ENCODE measurements around the gene PPP1R18.

The PPP1R18 gene

DNA sequence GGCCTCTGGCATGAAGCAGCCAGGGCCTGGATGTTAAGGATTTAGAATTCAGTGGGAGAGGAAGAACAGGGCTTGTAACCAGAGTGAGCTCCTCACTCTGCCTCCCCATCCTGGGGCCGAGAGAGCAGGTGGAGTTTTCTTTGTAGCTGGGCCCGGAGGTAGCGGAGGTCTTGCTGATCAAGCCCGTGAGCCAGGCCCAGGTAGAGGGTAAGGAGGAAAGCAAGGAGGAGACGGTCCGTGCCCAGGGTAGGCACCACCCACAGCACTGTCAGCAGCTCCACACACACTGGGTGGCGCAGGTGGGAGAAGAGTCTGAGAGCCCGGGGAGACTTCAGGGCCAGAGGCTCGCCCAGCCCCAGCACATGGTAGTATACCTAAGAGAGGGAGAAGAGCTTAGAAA, 2.1 kb upstream of the PPP1R18 start:
- DNase-seq: peak; percentile 30

DNA sequence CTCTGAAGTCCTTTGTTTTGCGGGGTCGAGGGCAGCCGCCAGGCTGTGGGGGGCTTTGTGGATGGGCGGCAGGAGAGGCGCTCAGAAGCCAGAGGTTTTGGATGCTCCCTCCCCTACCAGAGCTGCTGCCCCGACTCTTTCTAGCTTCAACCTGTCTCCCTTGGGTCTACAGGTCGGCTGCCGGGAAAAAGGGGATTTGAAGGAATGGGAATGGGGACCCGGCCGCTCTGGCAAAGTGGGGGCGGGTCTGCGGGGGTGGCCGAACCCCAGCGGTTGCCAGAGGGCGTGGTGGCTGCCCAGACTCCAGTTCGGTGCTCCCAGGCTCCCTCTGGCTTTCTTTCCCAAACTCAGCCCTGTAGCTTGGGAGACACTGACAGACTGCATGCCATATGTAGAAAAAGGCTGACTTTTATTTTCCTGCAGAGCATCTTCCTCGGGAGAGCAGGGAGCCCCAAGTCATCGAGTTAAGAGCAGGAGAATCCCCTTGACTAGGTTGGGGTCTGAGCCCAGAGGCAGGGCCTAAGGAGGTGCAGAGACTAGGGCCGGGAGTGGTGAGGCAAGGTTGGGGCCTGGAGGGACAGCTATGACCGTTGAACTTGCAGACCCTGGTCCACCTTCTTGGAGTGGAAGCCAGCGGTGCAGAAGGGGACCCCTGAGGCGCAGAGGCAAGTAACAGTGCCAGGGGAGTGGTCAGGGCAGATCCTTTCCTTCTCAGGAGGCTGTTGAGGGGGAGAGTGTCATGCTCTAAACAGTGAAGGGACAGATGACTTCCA, 1.4 kb upstream of the PPP1R18 start:
- no peak for DNase-seq

DNA sequence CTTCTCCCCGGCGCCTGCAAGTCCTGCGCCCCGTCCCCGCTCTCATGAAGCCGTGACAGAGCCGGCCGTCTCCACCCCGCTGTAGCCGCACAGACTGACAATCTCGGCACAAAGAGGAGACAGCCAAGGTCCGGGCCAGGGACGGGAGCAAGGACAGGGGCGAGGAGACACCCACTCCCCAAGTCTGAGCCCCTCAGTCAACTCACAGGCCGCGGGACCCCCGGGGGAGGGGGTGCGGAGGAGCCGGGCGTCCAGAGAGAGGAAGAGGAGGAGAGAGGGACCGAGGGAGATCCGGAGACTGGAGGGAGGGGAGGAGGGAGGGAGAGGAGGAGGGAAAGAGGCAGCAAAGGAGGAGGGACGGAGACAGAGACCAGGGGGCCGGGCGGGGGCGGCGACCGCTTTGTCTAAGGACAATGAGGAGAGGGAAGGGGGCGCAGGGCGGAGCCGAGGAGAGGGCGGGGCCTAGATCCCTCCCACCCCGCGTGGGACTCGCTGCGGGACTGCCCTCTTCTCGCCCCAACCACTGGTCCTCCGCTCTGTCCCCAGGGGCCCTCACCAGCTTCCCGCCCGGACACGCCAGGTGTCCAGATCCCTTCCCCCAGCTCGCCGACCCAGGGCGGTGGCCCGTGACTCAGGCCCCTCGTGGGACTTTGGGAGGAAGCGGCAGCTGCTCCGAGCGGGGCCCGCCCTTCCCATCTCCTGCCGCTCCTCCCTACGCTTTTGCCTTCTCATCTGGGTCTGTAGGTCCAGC, 638 bp upstream of the PPP1R18 start:
- peak; percentile 84 for DNase-seq

DNA sequence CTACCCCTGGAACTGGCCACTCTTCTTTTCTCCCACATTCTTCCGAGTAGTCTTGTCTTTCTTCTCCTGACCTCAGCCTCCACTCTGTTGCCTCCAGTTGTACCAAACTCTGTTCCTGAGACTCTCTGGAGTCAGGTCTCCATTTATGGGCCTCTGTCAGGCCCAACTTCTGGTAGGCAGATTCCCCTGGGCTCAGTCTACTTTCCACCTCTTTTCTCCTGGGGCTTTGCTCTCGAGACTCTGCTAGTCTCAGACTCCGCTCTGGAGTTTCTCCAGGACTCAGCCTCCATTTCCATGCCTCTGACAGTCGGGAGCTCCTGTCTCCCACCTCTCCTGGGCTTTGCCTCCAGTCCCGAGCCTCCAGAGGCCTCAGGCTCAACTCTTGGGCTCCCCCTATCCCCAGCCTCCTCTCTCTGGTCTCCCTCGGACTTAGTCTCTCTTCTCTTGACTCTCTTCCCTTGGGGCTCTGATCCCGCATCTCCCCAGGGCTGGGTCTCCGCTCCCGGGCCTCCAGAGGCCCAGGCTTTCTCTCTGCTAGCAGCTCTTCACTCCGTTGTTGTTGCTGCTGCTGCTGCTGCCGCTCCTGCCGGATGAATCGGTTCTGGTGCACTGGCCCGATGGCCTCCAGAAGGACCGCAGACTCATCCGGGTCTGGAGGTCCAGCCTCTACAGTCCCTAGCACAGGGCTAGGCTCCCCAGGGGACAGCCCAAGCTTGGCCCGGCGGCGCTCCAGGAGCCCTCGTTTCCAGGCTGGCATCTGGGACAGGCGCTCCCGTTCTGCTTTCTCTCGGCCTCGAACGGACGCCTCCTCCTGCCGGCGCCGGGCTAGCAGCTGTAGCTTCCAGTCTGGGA, 1.1 kb downstream of the PPP1R18 start:
- DNase-seq: peak; percentile 54

DNA sequence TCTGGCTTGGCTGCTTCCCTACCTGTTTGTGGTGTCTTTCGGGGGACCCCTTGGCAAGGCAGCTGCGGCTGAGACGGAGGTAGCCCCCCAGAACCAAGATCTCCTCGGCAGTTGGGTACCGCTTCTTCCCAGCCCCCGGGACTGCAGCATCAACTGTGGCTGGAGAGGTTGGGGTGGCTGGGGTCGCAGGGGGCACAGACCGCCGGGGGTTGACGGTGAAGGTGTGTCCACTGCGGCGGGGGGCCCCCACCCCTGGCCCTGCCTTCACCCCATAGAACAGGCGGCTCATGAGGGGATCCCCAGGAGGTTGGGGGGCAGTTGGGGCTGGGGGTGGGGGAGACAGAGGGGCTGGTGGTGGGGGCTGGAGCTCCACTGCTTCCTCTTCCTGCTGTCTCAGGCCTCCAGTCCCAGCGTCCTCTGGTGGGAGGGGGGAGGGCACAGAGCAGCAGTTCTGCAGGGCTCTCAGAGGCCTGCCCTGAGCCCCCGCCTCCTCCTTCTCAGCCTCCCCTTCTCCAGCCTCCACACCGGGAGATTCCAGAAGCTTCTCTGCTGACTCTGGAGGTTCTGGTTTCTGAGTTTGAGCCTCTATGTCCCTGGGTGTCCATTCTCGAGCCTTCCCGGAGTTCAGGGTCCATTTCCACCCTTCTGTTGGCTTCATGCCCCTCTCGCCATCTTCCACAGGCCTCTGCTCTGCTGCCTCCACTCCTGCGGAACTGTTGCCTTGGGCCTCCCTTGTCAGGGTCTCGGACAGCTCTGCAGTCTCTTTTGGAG, 1.9 kb downstream of the PPP1R18 start:
- DNase-seq: peak; percentile 77

DNA sequence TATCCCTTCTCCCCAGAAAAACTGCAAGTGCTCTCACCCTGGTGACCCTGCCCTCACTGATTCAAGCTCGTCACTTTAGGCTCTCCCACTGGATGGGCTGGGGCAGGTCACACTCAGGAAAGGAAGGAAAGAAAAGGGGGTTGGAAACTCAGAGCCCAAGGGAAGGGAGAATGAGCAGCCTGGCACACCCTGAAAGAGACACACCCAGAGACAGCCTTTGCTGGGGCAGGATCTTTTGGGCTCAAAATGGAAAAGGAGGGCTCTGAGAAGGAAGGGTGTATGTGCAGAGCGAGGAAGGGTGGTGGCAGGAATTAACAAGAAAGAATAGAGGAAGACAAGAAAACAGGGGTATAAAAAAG, 2.5 kb downstream of the PPP1R18 start:
- no peak for DNase-seq

DNA sequence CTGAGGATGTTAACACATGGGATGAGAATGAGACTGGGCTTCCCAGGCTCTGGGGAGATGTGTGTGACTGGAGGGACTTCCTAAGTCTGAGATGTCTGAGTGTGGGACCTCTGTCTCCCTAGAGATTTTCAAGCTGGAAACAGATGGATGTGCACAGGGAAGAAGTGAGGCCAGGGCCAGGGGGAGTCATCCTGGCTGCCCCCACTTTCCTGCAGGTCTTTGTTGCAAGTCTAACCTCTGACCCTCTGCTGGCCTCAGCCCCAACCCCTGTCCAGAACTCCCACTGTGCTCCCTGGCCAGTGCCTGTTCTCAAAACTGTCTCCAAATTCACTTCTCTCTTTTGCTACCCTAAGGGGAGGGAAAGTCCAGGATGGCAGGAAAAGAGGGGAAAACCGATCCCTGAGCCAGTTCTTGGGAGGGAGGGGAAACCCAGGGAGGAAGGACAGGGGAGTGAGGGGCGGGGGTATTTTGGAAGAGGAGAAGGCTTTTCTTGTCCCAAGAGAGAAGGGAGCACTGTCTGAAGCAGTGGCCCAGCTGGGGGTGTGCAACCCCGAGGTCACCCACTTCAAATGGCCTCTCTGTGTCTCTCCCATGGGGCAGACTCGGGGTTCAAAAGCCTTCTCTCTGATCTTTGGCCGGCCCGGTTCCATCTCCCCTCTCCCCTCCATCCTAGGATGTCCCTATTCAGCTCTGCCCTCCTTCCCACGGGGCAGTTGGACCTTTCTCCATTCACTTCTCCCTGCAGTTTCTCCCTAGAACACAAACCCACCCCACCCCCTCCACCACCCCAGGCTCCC, 3.1 kb downstream of the PPP1R18 start:
- peak; percentile 26 for DNase-seq

DNA sequence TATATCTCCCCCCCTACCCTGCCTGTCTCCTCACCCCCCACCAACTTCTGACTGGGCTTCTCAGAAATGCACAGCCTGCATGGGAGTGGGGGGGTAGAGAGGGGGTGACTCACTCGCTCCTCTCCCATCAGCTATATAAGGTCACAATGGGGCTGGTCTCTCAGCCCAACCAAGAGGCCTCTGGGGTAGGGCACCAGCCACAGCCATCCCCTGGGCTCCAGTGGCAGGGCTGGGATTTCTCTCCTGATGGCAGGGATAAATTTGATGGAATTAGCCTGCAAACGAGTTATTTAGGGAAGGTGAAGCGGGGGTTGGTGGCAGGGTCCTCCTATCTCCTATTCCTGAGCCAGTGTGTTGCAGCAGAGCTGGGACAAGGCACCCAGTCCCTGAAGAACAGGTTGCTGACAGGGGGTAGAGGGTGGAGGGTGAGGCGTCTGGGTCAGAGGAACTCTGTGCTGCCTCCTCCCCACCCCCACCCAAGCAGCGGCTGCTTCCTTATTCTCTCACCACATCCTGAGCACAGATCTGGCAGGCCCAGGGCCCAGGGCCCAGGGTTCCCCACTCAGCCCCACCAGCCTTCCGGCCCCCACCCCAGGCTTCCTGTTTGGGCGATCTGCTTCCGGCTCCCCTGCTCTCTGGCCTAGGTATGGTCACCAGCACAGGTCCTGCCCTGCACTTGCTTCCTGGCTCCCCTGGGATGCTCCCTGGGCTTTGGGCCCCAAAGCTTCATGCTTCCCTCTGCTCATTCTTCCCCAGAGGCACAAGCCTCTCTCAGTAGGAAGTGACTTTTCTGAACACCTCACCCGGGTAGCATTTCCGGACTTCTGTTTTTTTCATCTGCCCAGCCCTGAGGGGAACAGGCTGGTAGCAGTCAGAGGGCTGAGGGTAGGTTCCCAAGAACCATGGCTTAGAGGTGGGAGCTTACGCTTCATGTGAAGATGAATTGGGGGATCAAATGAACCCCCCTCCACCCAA, 4.0 kb downstream of the PPP1R18 start:
- DNase-seq: peak; percentile 94

DNA sequence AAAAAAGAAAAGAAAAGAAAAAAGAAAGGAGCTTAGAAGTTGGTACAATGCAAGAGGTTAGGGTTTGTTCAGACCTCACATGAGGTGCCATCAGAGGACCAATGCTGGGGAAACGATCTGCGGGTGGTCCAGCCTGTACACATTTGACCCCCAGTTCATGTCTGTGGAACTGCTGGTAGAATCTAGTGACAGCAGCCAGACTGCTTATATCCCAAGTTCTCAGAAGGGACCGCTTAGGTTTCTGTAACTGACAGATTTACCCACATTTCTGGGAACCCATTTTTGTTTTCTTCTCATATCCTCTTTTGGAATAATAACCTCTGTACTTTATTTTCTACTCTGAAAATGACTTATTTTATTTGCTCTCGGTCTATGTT, 4.7 kb downstream of the PPP1R18 start:
- DNase-seq: peak; percentile 29

DNA sequence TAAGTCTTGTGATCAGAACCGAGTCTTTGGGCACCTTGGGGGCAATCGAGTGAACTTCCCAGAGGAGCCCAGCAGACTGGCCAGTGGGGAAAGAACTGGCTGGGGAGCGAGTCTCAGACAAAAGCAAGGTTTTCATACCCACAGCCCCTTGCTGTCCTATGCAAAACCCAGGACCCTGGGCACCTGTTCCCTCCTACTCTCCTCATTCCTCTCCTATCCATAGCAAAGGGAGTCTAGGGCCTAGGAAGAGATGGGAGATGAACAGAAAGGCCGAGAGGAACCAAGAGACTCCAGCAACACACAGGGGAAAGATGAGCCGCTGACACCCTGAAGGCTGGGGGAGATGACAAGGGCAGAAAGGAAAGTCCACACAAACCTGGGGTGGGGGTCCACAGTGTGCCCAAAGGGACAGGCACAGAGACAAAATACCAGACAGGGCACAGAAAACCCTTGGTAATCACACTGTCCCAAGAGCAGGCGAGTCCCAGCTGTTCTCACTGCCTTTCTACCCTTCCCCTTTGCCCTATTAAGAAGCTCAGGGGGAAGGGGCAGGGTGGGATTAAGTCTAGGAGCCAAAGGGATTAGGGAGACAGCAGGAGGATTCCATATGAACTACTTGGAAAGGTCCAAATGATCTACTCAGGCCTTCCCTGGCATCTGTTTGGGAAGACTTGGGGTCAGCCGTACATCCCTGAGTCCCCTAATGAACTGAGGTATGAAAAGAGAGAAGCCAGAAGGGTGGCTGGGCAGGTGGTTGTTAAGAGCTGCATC, 6.5 kb downstream of the PPP1R18 start:
- DNase-seq: no peak

DNA sequence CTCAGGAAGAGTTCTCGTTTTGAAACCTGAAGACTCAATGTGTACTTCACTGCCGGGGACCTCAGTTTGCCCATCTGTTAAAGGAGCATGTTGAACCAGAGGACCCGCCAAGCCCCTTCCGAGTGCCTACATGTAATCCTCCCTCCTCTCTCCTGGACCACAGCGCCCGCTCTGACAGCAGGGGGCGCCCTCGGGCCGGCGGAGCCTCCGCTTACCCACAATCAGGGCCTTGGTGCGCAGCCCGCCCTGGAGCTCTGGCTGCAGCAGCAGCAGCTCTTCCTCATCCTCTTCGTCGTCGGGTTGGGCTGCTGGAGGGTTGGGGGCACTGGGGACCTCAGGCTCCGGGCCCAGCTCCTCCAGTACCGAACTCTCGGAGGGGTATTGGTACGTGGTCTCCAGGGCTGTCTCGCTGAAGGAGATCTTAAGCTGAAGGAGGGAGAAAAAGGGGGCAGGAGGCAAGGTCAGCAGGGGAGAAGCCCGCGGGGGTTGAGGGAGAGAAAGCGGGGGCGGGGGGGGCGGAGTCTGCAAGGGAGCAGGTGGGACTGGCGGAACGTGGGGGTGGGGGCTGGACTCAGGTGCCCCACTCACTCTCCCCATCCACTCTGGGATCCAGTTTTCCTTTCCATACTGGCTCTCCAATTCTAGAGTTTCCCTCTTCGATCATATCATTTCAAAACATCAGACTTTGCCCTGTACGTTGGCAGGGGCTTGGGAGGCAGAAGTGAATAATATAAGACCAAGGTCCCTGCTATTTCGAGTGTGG, 7.3 kb downstream of the PPP1R18 start:
- peak; percentile 94 for DNase-seq

DNA sequence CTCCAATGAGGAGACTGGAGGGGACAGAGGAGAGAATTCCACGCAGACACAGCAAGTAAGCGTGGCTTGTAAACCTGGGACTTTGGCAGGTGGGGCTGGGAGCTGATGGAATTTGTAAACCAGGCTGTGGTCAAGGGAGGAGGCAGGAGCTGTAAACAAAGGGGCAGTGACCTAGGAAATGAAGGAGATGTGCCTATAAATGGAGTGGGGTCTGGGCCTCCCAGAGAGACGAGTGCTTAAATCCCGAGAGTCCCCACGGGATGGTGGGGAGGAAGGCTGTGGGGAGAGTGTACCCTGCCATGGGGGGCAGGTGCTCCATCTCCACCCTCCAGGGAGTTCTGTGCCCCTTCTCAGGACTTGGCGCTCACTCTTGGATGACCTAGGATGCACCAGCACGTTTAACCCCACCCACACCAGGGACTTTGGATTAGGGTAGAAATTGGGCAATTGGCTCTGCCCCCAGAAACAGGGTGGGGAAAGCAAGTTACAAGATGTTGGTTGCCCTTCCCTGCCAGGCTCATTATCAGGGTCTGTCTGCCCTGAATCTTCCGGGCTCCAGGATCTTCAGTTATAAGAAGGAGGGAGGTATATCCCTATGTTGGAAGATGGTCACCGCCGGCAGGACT, 9.7 kb downstream of the PPP1R18 start:
- DNase-seq: no peak

DNA sequence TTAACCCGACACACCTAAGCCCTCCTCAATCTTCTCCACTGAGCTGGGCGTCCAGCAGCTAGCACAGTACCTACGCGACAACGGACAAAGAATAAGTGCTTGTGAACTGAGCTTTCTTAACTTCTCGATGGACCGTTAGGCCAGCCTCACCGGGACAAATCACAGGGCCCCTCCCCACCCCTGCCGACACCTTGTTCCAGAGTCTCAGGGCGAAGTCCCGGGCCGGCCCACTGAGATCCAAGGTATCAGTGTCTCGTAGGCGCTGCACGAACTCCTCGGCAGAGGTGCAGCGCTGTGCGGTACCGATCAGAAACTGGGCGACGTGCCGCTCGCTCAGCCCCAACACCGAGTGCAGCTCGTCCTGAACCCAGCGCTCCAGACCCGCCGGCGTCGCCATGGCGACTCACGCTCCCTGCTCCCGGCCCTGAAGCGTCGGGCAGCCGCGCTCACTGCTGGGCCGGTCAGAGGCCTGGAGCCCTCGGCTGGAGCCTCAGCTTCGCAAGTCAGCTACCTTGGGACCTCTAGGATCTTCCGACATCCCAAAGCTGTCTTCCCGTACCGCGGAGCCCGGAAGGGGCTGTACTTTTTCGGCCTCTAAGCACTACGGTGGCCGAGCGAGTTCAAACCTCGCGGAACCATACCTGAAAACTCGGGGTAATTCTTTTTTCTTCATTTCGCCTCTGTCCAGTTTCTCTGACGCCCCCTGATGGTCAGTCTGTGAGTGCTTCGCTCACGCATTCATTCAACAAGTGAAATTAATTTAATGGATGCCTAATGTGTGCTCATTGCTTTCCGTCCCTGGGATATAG, 13.8 kb downstream of the PPP1R18 start, which contains the start of gene DHX16:
Gene DHX16, minus strand, starts transcription at position 562 of the 809 bp plus-strand sequence. Its CDS starts 165 bp downstream, at position 397.
- DNase-seq: peak; percentile 93

DNA sequence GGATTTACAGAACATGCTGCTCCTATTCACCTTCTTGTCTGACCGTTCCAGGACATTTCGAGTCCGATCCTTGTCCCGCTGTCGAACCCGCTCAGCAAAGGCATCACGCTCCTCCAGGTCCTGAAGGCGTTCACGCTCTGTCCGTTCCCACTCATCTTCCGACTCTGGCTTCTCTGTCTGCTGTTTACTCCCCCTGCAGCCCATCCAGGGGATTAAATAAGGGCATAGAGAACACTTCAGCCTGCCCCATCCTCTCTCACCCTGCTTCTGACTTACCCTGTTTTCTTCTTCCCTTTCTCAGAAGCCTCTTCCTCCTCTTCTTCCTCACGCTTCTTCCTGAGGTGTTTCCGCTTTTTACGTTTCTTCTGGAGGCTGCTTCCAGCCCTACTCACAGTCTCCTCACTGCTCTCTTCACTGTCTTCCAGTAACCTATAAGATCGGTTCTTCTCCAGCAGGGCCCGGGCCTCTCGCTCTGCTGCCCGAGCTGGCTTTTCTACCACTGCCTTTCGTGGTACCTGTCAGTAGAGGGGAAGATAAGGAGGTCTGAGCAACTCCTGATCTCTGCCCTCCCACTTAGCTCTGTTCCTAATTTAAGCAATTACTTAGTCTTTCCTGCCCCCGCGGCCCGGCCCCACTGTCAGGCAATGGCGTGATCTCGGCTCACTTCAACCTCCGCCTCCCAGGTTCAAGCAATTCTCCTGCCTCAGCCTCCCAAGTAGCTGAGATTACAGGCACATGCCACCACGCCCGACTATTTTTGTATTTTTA, 15.5 kb downstream of the PPP1R18 start:
- no peak for DNase-seq

DNA sequence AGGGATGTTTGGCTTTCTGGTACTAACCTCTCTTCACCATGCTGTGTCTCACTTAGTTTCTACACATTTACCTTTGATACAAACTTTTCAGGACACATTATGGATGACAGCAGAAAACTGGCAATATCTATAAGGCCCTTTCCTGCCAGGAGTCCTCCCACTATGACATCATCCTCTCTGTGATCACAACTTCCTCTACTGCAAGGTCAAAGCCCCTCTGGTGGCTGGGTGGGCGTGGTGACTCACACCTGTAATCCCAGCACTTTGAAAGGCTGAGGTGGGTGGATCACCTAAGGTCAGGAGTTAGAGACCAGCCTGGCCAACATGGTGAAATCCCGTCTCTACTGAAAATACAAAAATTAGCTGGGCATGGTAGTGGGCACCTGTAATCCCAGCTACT, 20.1 kb downstream of the PPP1R18 start:
- DNase-seq: peak; percentile 38

DNA sequence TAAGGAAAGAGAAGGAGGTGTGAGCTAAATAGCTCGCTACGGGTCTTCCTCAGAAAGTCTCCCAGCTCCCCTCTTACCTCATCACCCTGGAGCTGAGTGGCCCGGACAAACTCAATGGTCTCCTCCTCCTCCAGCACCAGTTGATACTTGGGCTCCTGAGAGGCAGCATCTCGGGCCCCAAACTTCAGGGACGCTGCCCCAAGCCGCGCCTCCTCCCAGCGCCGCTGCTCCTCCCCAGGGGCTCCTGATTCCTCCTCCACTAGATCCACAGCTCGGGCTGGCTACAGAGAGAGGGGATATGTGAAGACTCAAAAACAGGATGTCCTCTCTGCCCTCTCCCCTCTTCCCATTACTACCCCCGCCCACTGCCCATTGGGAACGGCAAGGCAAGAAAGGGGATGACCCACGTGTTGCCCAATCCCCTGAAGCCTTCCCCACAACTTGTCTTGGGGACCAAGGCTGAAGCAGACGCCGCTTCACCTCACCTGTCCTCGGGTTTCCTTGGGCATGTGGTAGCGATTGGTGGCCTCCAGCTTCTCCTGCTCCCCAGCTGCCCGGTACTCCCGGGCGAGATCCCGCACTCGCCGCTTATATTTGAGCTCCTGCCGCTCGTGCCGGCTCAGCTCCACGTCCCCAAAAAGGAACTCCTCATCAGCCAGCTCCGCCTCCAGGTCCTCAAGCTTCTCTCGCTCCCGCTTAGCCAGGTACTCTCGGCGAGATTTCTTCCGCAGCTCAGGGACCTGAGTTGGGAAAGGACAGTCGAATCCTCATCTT, 21.3 kb downstream of the PPP1R18 start:
- no peak for DNase-seq

Data from CD4-positive, alpha-beta T cell treated with Interleukin-6 for 4 hours (primary cell).